H9 (cell line): ENCODE data around the gene DNAJA2. TPM values are rescaled to one million over a fixed set of nuclear protein-coding genes. Genes with fewer than 3 reads are reported as not detected.

Experiments used
- DNase-seq: peaks from one replicate; pipeline ENCODE4 v3.0.0-alpha.2; 2017
- H2AFZ ChIP-seq: one replicate; pipeline ENCODE4 v1.6.1; 2013; ENCODE audit warnings: mild to moderate bottlenecking, low read length, control low read depth, moderate library complexity
- H2AK5ac ChIP-seq: 2 replicates; pipeline ENCODE4 v1.6.1; 2013; ENCODE audit warnings: low read length, control low read depth, mixed read lengths; ENCODE audit not compliant: insufficient read length
- H2BK120ac ChIP-seq: one replicate; pipeline ENCODE4 v1.6.1; 2013; ENCODE audit warnings: low read depth, mild to moderate bottlenecking, low read length, control low read depth, inconsistent platforms; ENCODE audit not compliant: poor library complexity, severe bottlenecking
- H2BK12ac ChIP-seq: 2 replicates; pipeline ENCODE4 v1.6.1; 2013; ENCODE audit warnings: low read length, control low read depth, mixed read lengths, low read depth; ENCODE audit not compliant: insufficient read length
- H2BK15ac ChIP-seq: 2 replicates; pipeline ENCODE4 v1.6.1; 2013; ENCODE audit warnings: low read depth, low read length, control low read depth
- H2BK20ac ChIP-seq: one replicate; pipeline ENCODE4 v1.6.1; 2013; ENCODE audit warnings: low read depth, mild to moderate bottlenecking, low read length, control low read depth, inconsistent platforms; ENCODE audit not compliant: poor library complexity, severe bottlenecking
- H2BK5ac ChIP-seq: 2 replicates; pipeline ENCODE4 v1.6.1; 2013; ENCODE audit warnings: low read length, control low read depth, mixed read lengths; ENCODE audit not compliant: insufficient read length
- H3K14ac ChIP-seq: 2 replicates; pipeline ENCODE4 v1.6.1; 2013; ENCODE audit warnings: low read length, control low read depth; ENCODE audit not compliant: insufficient read depth
- H3K18ac ChIP-seq: 2 replicates; pipeline ENCODE4 v1.6.1; 2013; ENCODE audit warnings: low read depth, mild to moderate bottlenecking, mixed read lengths, low read length, control low read depth; ENCODE audit not compliant: insufficient read length
- H3K23ac ChIP-seq: 2 replicates; pipeline ENCODE4 v1.6.1; 2013; ENCODE audit warnings: low read length, control low read depth, mixed read lengths, low read depth; ENCODE audit not compliant: insufficient read length
- H3K23me2 ChIP-seq: 2 replicates; pipeline ENCODE4 v1.6.1; 2013; ENCODE audit warnings: low read depth, mild to moderate bottlenecking, mixed read lengths, low read length, control low read depth; ENCODE audit not compliant: insufficient read length, poor library complexity, severe bottlenecking
- H3K27ac ChIP-seq: 2 replicates; pipeline ENCODE4 v1.5.1; 2013; ENCODE audit warnings: low read length, control low read depth, mixed read lengths, low read depth; ENCODE audit not compliant: insufficient read length
- H3K27me3 ChIP-seq: 2 replicates; pipeline ENCODE4 v1.6.1; 2013; ENCODE audit warnings: low read length, control low read depth, inconsistent platforms; ENCODE audit not compliant: insufficient read depth
- H3K4ac ChIP-seq: 2 replicates; pipeline ENCODE4 v1.6.1; 2013; ENCODE audit warnings: low read depth, mild to moderate bottlenecking, control low read depth, inconsistent platforms, low read length, moderate library complexity
- H3K4me1 ChIP-seq: 2 replicates; pipeline ENCODE4 v1.6.1; 2013; ENCODE audit warnings: low read length, control low read depth, inconsistent platforms; ENCODE audit not compliant: insufficient read depth
- H3K4me2 ChIP-seq: 2 replicates; pipeline ENCODE4 v1.6.1; 2013; ENCODE audit warnings: low read length, control low read depth, mixed read lengths; ENCODE audit not compliant: insufficient read length, insufficient read depth
- H3K56ac ChIP-seq: 2 replicates; pipeline ENCODE4 v1.6.1; 2013; ENCODE audit warnings: low read depth, mild to moderate bottlenecking, mixed read lengths, low read length, control low read depth; ENCODE audit not compliant: insufficient read length
- H3K79me1 ChIP-seq: 2 replicates; pipeline ENCODE4 v1.6.1; 2013; ENCODE audit warnings: low read depth, mild to moderate bottlenecking, moderate library complexity, low read length, control low read depth, inconsistent platforms; ENCODE audit not compliant: insufficient read depth, poor library complexity, severe bottlenecking
- H3K79me2 ChIP-seq: 2 replicates; pipeline ENCODE4 v1.6.1; 2013; ENCODE audit warnings: low read length, control low read depth, inconsistent platforms; ENCODE audit not compliant: insufficient read depth
- H3K9ac ChIP-seq: 2 replicates; pipeline ENCODE4 v1.6.1; 2013; ENCODE audit warnings: low read length, control low read depth, mixed read lengths; ENCODE audit not compliant: insufficient read length; ENCODE audit errors: extremely low read depth
- H3K9me3 ChIP-seq: one replicate; pipeline ENCODE4 v1.6.1; 2013; ENCODE audit warnings: low read depth, low read length, inconsistent platforms; ENCODE audit not compliant: control insufficient read depth
- H3T11ph ChIP-seq: one replicate; pipeline ENCODE4 v1.6.1; 2013; ENCODE audit warnings: mild to moderate bottlenecking, low read length, control low read depth, inconsistent platforms
- H4K20me1 ChIP-seq: one replicate; pipeline ENCODE4 v1.6.1; 2013; ENCODE audit not compliant: control insufficient read depth, insufficient read length, insufficient read depth
- H4K5ac ChIP-seq: 2 replicates; pipeline ENCODE4 v1.6.1; 2013; ENCODE audit warnings: low read depth, mild to moderate bottlenecking, mixed read lengths, low read length, control low read depth; ENCODE audit not compliant: insufficient read length
- H4K8ac ChIP-seq: replicated peaks from 2 replicates; pipeline ENCODE4 v1.6.1; 2013; ENCODE audit warnings: low read length, control low read depth, mixed read lengths, low read depth; ENCODE audit not compliant: insufficient read length
- H4K91ac ChIP-seq: 2 replicates; pipeline ENCODE4 v1.6.1; 2013; ENCODE audit warnings: low read depth, mild to moderate bottlenecking, moderate library complexity, mixed read lengths, low read length, control low read depth; ENCODE audit not compliant: insufficient read length
- H3K27ac Mint-ChIP-seq, 3 experiments: 2 replicates in 2 of 3; 3 replicates in 1 of 3; pipeline ENCODE4 v1.8.0; 2020 to 2021; ENCODE audit warnings: mixed read lengths in 3 of 3, mild to moderate bottlenecking in 1 of 3, moderate library complexity in 1 of 3
- H3K27me3 Mint-ChIP-seq: 2 replicates; pipeline ENCODE4 v1.8.0; 2021; ENCODE audit warnings: low read depth, mild to moderate bottlenecking, moderate library complexity, mixed read lengths
- H3K36me3 Mint-ChIP-seq, 3 experiments: 2 replicates in 2 of 3; 3 replicates in 1 of 3; pipeline ENCODE4 v1.8.0; 2020 to 2021; ENCODE audit warnings: low read depth in 3 of 3, mixed read lengths in 3 of 3; ENCODE audit not compliant: insufficient read depth in 1 of 3
- H3K4me1 Mint-ChIP-seq, 2 experiments: 2 replicates each; pipeline ENCODE4 v1.8.0; 2020; ENCODE audit warnings: mixed read lengths in 2 of 2
- H3K4me3 Mint-ChIP-seq, 2 experiments: 2 replicates in 1 of 2; 3 replicates in 1 of 2; pipeline ENCODE4 v1.8.0; 2020 to 2021; ENCODE audit warnings: mild to moderate bottlenecking in 2 of 2, mixed read lengths in 2 of 2, moderate library complexity in 1 of 2
- H3K9me3 Mint-ChIP-seq, 2 experiments: 2 replicates in 1 of 2; 3 replicates in 1 of 2; pipeline ENCODE4 v1.8.0; 2020; ENCODE audit warnings: mild to moderate bottlenecking in 2 of 2, mixed read lengths in 2 of 2, moderate library complexity in 1 of 2
- WGBS: extraction: QIAGEN DNeasy Blood & Tissue Kit; methylation state at CpG from one replicate; pipeline ENCODE4 v1.1.7; 2013; ENCODE audit warnings: missing lambda C conversion rate, low lambda C conversion rate, mixed read lengths; ENCODE audit not compliant: insufficient read length; ENCODE audit errors: extremely low coverage; 5-methylcytosine and 5-hydroxymethylcytosine counted together
- total RNA-seq: library from RNA; stranded (reverse); gene quantifications from 2 replicates; pipeline ENCODE4 v1.2.1, GENCODE V29; 2021
- TF ChIP-seq, protein P1 (sequence below): fragments of 200-600 bp; sonication (generic); conservative IDR thresholded peaks from 3 replicates; pipeline ENCODE4 v1.8.0; 2021; ENCODE audit warnings: antibody characterized with exemption, mild to moderate bottlenecking

The DNAJA2 gene
- total RNA-seq, 1 experiment from 2014 or later = 102 TPM

DNA sequence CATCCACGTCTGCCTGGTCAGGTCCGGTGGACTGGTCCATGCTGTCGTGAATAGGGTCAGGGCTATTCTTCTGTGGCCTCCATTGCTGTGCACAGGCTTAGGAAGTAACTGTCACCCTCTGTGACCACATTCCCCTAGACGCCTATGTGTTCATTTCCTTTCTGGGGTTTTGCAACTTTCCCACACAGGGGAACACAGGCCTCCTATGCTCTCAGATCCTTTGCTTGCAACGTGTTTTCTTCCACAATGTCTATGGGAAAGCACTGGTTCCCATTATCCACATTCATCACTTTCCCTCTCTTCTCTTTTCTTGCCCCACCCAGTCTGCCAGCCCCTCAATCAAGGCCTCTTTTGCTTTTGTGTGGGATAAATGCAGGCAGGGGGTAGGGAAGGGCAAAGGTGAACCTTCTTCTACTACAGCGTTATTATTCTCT lies 43.2 kb upstream of the DNAJA2 start:
- Mint-ChIP-seq H3K4me1 (peaks cover 10 to 11% of the 10 kb centered on the region in 2 experiments), H3K36me3 (no peaks in the 10 kb centered on the region), H3K9me3 (peaks cover 0 to 2% of the 10 kb centered on the region in 2 experiments; a peak in 1 of 5 replicates), H3K27ac (no peak overlapping the region), H3K4me3 (no peak overlapping the region), H3K27me3 (no peaks in the 10 kb centered on the region)
- H3K27me3 ChIP-seq = no peaks in the 10 kb centered on the region
- H2AK5ac ChIP-seq = no peak overlapping the region
- no peak overlapping the region for H2BK12ac ChIP-seq
- no peaks in the 10 kb centered on the region for H3K79me2 ChIP-seq
- H4K20me1 ChIP-seq = no peaks in the 10 kb centered on the region
- no peak overlapping the region for H4K8ac ChIP-seq
- TF ChIP-seq, protein P1, sequence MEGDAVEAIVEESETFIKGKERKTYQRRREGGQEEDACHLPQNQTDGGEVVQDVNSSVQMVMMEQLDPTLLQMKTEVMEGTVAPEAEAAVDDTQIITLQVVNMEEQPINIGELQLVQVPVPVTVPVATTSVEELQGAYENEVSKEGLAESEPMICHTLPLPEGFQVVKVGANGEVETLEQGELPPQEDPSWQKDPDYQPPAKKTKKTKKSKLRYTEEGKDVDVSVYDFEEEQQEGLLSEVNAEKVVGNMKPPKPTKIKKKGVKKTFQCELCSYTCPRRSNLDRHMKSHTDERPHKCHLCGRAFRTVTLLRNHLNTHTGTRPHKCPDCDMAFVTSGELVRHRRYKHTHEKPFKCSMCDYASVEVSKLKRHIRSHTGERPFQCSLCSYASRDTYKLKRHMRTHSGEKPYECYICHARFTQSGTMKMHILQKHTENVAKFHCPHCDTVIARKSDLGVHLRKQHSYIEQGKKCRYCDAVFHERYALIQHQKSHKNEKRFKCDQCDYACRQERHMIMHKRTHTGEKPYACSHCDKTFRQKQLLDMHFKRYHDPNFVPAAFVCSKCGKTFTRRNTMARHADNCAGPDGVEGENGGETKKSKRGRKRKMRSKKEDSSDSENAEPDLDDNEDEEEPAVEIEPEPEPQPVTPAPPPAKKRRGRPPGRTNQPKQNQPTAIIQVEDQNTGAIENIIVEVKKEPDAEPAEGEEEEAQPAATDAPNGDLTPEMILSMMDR = no peak
- H3K4ac ChIP-seq = no peak overlapping the region
- no peak overlapping the region for H3K23ac ChIP-seq
- no peak overlapping the region for H2AFZ ChIP-seq
- H3K4me1 ChIP-seq = no peaks in the 10 kb centered on the region
- no peak overlapping the region for H4K5ac ChIP-seq
- H3K56ac ChIP-seq = no peak overlapping the region
- no peak overlapping the region for H3K27ac ChIP-seq
- H3K23me2 ChIP-seq = no peaks in the 10 kb centered on the region
- no peak overlapping the region for H2BK5ac ChIP-seq
- H3K18ac ChIP-seq = no peak overlapping the region
- no peak overlapping the region for H3K4me2 ChIP-seq
- H3K9ac ChIP-seq = no peak overlapping the region
- H3K14ac ChIP-seq = no peak overlapping the region
- H3K79me1 ChIP-seq = no peaks in the 10 kb centered on the region
- no peak overlapping the region for H3T11ph ChIP-seq
- no peak overlapping the region for H4K91ac ChIP-seq
- H2BK15ac ChIP-seq = no peak overlapping the region
- WGBS = no CpG with 5 or more reads among the region's 6 CpGs
- no peak overlapping the region for H2BK120ac ChIP-seq
- H3K9me3 ChIP-seq = no peaks in the 10 kb centered on the region
- no peak overlapping the region for H2BK20ac ChIP-seq
- no peak for DNase-seq
